Pancreas (tissue), 10 donors: Measurements from ENCODE around the gene TWF2. TPM values are rescaled to one million over a fixed set of nuclear protein-coding genes. Genes with fewer than 3 reads are reported as not detected.
A peak's percentile ranks its signal among the peaks of the same experiment; 100 is the strongest.

Source experiments
- ATAC-seq, 4 donors: fragments of 200-7000 bp; cut with Tn5 transposase; one replicate each; pipeline versions ENCODE4 v1.8.0 to v1.9.1; 2020; ENCODE audit warnings: mild to moderate bottlenecking in 4 of 4, moderate library complexity in 4 of 4
- DNase-seq, 6 donors: peaks; one replicate each; pipeline ENCODE4 v3.0.0-alpha.2; 2020
- FAIRE-seq: peaks from 2 replicates; lab custom pipeline; 2012; peaks lifted over from hg19 to GRCh38; lab: Jason Lieb, UNC
- H3K27ac ChIP-seq, 4 donors: fragments of 200-600 bp; sonication (generic); 1 replicate in 3 of 4; 2 replicates in 1 of 4; pipeline versions ENCODE4 v1.5.0 to v1.8.0; 2020
- H3K27me3 ChIP-seq, 4 donors: fragments of 200-600 bp; one replicate each; pipeline ENCODE4 v1.8.0; 2021
- H3K36me3 ChIP-seq, 3 donors: fragments of 200-600 bp; sonication (generic) in 1 of 3; one replicate each; pipeline versions ENCODE4 v1.5.0 to v1.8.0; 2020 to 2021
- H3K4me1 ChIP-seq, 3 donors: fragments of 200-600 bp; one replicate each; pipeline ENCODE4 v1.8.0; 2021
- H3K4me3 ChIP-seq, 4 donors: fragments of 200-600 bp; sonication (generic) in 2 of 4; one replicate each; pipeline versions ENCODE4 v1.5.0 to v1.8.0; 2020 to 2021
- H3K9me3 ChIP-seq, 4 donors: fragments of 200-600 bp; one replicate each; pipeline ENCODE4 v1.8.0; 2021
- WGBS, 2 donors: extraction: QIAGEN DNeasy Blood & Tissue Kit; methylation state at CpG; one replicate each; pipeline ENCODE4 v1.1.7; 2013; 5-methylcytosine and 5-hydroxymethylcytosine counted together
- intact Hi-C, 3 donors: fragments of 100-400 bp; cut with DNase I; formaldehyde crosslinking; loops; one replicate each; pipeline versions ENCODE4 v1.11.1 to v1.14.2; 2022
- polyA plus RNA-seq, 2 donors: library from polyadenylated mRNA; stranded (reverse); fragments of 200-250 nt; gene quantifications; one replicate each; pipeline ENCODE4 v1.2.3, GENCODE V29; 2013
- total RNA-seq, 6 donors: library from RNA; stranded (reverse); fragmentation: NEBNext Ultra II Directional in 4 of 6; extraction: Animal tissue kit (Norgen Biotek cat#: 25700) in 4 of 6; gene quantifications; one replicate each; pipeline versions ENCODE4 v1.2.1 to v1.2.4, GENCODE V29; 2021 to 2023
- TF ChIP-seq, protein P1 (sequence below), 4 donors: fragments of 200-600 bp; sonication (generic) in 3 of 4; IDR thresholded peaks; one replicate each; pipeline versions ENCODE4 v1.5.0 to v1.8.0; 2021; ENCODE audit warnings: antibody characterized with exemption in 4 of 4
- donor health status: healthy with polysubstance abuse.
- donor health status: DM: no; HTN: no; CAD: no; lungs with moderate emphysema.
- donor health status: DM: no; HTN: no; CAD: no.
- donor health status: control.
- donor health status: control.
- donor health status: Bipolar disorder and iron deficiency.
- donor health status: DM: yes; HTN: yes; CAD: no.
- donor health status: DM: no; HTN: no; CAD: no.
- donor health status: DM: no; HTN: no; CAD: no.
- donor health status: DM: yes; HTN: yes; CAD: no.

Gene TWF2
- total and polyA plus RNA-seq, 8 donors = 8.9 to 26.8 (median 12.3) TPM

DNA sequence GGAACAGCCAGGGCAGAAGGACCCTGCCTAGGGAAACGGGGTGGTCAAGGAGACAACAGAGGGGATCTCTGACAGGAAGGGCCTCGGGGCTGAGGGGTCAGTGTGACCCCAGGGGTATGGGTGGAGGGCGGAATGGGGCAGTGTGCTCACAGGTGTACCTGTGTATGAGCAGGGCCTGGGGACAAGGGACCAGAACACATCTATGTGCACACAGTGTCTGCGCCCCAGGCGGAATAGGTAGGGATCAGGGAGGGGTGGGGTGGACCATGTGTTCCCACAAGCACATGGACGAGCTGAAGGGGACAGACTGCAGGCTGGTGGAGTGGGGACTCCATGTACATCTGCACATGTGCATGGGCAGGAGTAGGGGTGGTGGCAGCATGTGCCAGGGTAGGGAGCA, 8.5 kb downstream of the TWF2 start:
- no peaks in the 10 kb centered on the region for H3K4me1 ChIP-seq
- no peak overlapping the region for H3K27ac ChIP-seq
- 90 to 93% methylated on average over 6 of the region's 6 CpGs for WGBS, 2 donors
- DNase-seq (peak in 2 of 6 donors; percentile 14 to 46), ATAC-seq (no peak), FAIRE-seq (no peak)
- no peak overlapping the region for H3K4me3 ChIP-seq
- no peaks in the 10 kb centered on the region for H3K27me3 ChIP-seq
- peaks cover 0 to 25% (median 5%) of the 10 kb centered on the region in 3 donors for H3K36me3 ChIP-seq
- TF ChIP-seq, protein P1, sequence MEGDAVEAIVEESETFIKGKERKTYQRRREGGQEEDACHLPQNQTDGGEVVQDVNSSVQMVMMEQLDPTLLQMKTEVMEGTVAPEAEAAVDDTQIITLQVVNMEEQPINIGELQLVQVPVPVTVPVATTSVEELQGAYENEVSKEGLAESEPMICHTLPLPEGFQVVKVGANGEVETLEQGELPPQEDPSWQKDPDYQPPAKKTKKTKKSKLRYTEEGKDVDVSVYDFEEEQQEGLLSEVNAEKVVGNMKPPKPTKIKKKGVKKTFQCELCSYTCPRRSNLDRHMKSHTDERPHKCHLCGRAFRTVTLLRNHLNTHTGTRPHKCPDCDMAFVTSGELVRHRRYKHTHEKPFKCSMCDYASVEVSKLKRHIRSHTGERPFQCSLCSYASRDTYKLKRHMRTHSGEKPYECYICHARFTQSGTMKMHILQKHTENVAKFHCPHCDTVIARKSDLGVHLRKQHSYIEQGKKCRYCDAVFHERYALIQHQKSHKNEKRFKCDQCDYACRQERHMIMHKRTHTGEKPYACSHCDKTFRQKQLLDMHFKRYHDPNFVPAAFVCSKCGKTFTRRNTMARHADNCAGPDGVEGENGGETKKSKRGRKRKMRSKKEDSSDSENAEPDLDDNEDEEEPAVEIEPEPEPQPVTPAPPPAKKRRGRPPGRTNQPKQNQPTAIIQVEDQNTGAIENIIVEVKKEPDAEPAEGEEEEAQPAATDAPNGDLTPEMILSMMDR (IDR thresholded peaks at IDR 0.05) = no peak
- intact Hi-C loops = loop anchor here in 1 of 3 donors (5.0 kb wide), 1 partner anchor 112 kb away; no protein-coding TSS in a partner anchor
- H3K9me3 ChIP-seq = no peaks in the 10 kb centered on the region

- H3K36me3 ChIP-seq = peaks cover 0 to 25% (median 5%) of the 10 kb centered on the region in 3 donors
- H3K4me3 ChIP-seq = no peak overlapping the region
Observed at GRCh38 chr3:52229656-52230055, 9.3 kb downstream of the TWF2 start.

DNA sequence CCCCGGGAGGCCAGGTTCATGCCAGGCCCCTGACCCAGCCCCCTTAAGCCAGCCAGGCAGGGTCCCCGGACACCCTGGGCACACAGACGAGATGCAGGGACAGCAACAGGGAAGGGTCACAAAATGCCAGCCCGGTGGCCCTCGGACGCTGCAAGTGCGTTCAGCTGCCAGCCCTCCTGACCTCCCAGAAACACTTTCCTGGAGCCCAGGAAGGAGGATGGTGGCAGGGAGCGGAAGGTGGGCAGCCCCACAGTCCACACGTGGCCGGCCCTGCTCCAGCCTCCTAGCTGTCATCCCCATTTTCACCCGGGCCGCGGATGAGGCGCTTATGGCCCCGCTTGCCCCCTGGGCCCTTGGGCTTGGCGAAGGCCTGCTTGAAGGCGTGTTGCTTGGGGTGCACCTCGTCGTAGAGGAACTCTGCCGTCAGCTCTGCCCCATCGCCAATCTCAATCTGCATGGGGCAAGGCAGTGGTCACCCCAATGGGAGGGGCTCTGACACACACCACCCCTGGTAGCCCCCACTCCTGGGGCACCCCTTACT, 10.1 kb downstream of the TWF2 start:
- intact Hi-C loops = loop anchor here in 1 of 3 donors (10.0 kb wide), 1 partner anchor 46 kb away; the partner anchor contains the start of gene WDR82
- Histone ChIP-seq H3K4me3 (no peak overlapping the region), H3K9me3 (no peaks in the 10 kb centered on the region), H3K27ac (no peak overlapping the region), H3K36me3 (peaks cover 0 to 25% (median 5%) of the 10 kb centered on the region in 3 donors), H3K4me1 (no peaks in the 10 kb centered on the region), H3K27me3 (no peaks in the 10 kb centered on the region)
- 92 to 96% methylated on average over 19 to 21 of the region's 21 CpGs for WGBS, 2 donors
- FAIRE-seq = no peak
- peak in 1 of 6 donors; percentile 45 for DNase-seq
- TF ChIP-seq, protein P1 (IDR thresholded peaks at IDR 0.05) = no peak
- ATAC-seq = no peak

More at GRCh38 chr3:52229656-52230055, 9.3 kb downstream of the TWF2 start:
- ATAC-seq (no peak), FAIRE-seq (no peak), DNase-seq (no peak)
- Histone ChIP-seq H3K27me3 (no peaks in the 10 kb centered on the region), H3K27ac (no peak overlapping the region), H3K9me3 (no peaks in the 10 kb centered on the region), H3K4me1 (no peaks in the 10 kb centered on the region)
- intact Hi-C loops = loop anchor here in 2 of 3 donors (5.0 to 10.0 kb wide), 2 partner anchors 45 to 113 kb away; partner anchors contain the start of gene WDR82 (in 1 of the 2)
- TF ChIP-seq, protein P1 (IDR thresholded peaks at IDR 0.05) = no peak
- WGBS, 2 donors = 91 to 95% methylated on average over 13 of the region's 13 CpGs

GRCh38 chr3:52228266-52228665, 10.7 kb downstream of the TWF2 start:
- peaks cover 0 to 25% (median 5%) of the 10 kb centered on the region in 3 donors for H3K36me3 ChIP-seq
- FAIRE-seq (no peak), ATAC-seq (no peak), DNase-seq (no peak)
- TF ChIP-seq, protein P1 (IDR thresholded peaks at IDR 0.05) = no peak
- no peaks in the 10 kb centered on the region for H3K9me3 ChIP-seq
- H3K4me1 ChIP-seq = no peaks in the 10 kb centered on the region
- no peak overlapping the region for H3K4me3 ChIP-seq
- 86 to 88% methylated on average over 10 of the region's 10 CpGs for WGBS, 2 donors
- H3K27ac ChIP-seq = no peak overlapping the region
- intact Hi-C loops = loop anchor here in 1 of 3 donors (10.0 kb wide), 1 partner anchor 47 kb away; the partner anchor contains the start of gene WDR82
- no peaks in the 10 kb centered on the region for H3K27me3 ChIP-seq

DNA sequence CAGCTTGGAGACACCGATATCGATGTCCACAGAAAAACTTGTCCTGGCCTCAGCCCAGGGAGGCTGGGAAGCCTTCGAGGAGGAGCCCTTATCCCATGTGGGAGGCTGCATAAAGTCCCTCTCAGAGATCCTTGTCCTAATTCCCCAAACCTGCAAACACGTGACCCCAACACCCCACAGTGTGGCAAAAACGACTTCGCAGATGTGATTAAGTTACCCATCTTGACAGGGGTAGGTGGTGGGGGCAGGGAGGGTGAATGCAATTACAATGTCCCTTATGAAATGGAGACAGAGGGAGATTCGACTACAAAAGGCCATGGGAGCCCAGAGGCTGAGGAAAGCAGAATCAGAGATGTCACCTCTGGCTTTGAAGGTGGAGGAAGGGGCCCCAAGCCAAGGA, 11.2 kb downstream of the TWF2 start:
- DNase-seq (no peak), ATAC-seq (no peak), FAIRE-seq (no peak)
- H3K36me3 ChIP-seq = peaks cover 0 to 25% (median 5%) of the 10 kb centered on the region in 3 donors
- no peaks in the 10 kb centered on the region for H3K9me3 ChIP-seq
- intact Hi-C loops = loop anchor here in 1 of 3 donors (10.0 kb wide), 1 partner anchor 47 kb away; the partner anchor contains the start of gene WDR82
- H3K4me1 ChIP-seq = no peaks in the 10 kb centered on the region
- no peak overlapping the region for H3K4me3 ChIP-seq
- no peaks in the 10 kb centered on the region for H3K27me3 ChIP-seq
- 69 to 79% methylated on average over 7 of the region's 7 CpGs for WGBS, 2 donors
- no peak overlapping the region for H3K27ac ChIP-seq
- TF ChIP-seq, protein P1 (IDR thresholded peaks at IDR 0.05) = no peak
